Gastroesophageal sphincter (tissue), 3 donors: Measurements from ENCODE around the gene BORCS5.

Experiments
- EP300 ChIP-seq: sonication (generic); formaldehyde crosslinking; IDR thresholded peaks from one replicate; pipeline ENCODE4 v1.6.1; 2017; ENCODE audit warnings: antibody characterized with exemption, mild to moderate bottlenecking
- POLR2A ChIP-seq, 2 donors: fragments of 450-650 bp; IDR thresholded peaks; one replicate each; pipeline ENCODE4 v1.6.1; 2017; ENCODE audit warnings: antibody characterized with exemption in 2 of 2, mild to moderate bottlenecking in 2 of 2, moderate library complexity in 1 of 2
- POLR2AphosphoS5 ChIP-seq: sonication (generic); formaldehyde crosslinking; IDR thresholded peaks from one replicate; pipeline ENCODE4 v1.6.1; 2017; ENCODE audit warnings: antibody characterized with exemption
- TF ChIP-seq, protein P1 (sequence below), 4 experiments: fragments of 200-600 bp in 2 of 4; fragments of 450-650 bp in 2 of 4; sonication (generic) in 1 of 4; IDR thresholded peaks; one replicate each; pipeline ENCODE4 v1.5.1; 2017 to 2019; ENCODE audit warnings: antibody characterized with exemption in 4 of 4, mild to moderate bottlenecking in 2 of 4, moderate library complexity in 2 of 4

DNA sequence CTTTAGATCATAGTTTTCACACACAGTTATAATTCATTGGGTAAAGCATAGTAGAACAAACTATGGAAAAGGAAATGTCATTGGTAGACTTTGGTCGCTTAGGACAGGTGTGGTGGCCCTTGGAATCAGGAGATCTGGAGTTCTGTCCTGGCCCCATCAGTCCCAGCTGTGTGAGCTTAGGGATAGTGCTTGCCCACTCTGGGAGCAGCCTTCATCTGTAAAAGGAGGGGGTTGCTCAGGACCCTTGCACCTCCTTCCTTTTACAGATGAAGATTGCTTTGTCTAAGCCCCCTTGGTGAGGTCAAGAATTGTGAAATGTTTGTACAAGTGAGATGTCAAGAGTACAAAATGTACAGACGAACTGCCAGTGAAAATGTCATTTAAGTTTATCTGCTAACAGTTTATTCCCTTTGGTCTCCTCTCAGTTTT lies 93.2 kb downstream of the BORCS5 start:
- TF ChIP-seq, protein P1, sequence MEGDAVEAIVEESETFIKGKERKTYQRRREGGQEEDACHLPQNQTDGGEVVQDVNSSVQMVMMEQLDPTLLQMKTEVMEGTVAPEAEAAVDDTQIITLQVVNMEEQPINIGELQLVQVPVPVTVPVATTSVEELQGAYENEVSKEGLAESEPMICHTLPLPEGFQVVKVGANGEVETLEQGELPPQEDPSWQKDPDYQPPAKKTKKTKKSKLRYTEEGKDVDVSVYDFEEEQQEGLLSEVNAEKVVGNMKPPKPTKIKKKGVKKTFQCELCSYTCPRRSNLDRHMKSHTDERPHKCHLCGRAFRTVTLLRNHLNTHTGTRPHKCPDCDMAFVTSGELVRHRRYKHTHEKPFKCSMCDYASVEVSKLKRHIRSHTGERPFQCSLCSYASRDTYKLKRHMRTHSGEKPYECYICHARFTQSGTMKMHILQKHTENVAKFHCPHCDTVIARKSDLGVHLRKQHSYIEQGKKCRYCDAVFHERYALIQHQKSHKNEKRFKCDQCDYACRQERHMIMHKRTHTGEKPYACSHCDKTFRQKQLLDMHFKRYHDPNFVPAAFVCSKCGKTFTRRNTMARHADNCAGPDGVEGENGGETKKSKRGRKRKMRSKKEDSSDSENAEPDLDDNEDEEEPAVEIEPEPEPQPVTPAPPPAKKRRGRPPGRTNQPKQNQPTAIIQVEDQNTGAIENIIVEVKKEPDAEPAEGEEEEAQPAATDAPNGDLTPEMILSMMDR (IDR thresholded peaks at IDR 0.05) = no peak
- no peak for TF ChIP-seq POLR2A (IDR thresholded peaks at IDR 0.05)
- TF ChIP-seq EP300 = no peak
- no peak for TF ChIP-seq POLR2AphosphoS5
